K562 (cell line): ENCODE data around the gene CPLX3. TPM values are rescaled to one million over a fixed set of nuclear protein-coding genes. Genes with fewer than 3 reads are reported as not detected.

Experiments used
- ATAC-seq: fragments of 200-7000 bp; cut with Tn5 transposase; 3 replicates; pipeline ENCODE4 v1.9.1; 2020; ENCODE audit warnings: moderate library complexity
- BruUV-seq: library from RNA; stranded (reverse); fragments of 400-500 nt; replicated peaks from 2 replicates; lab custom pipeline; 2021; lab: Mats Ljungman, UMichigan
- CTCF ChIA-PET: fragments of 300-600 bp; formaldehyde crosslinking; extraction: SDS; loops from one replicate; lab custom pipeline; 2021; ENCODE audit warnings: low intra/inter-chr PET ratio; lab: Yijun Ruan, JAX
- POLR2A ChIA-PET: fragments of 300-600, 350-650 bp; sonication (Branson Sonifier 250); formaldehyde crosslinking; extraction: SDS; loops from one replicate; lab custom pipeline; 2021; ENCODE audit warnings: antibody characterized with exemption, inconsistent platforms; lab: Yijun Ruan, JAX
- DNase-seq, 4 experiments: peaks; one replicate each; pipeline versions ENCODE4 v3.0.0 to v3.0.0-alpha.2; 2011 to 2018; ENCODE audit warnings: low spot score in 3 of 4, mixed read lengths in 3 of 4; ENCODE audit errors: extremely low read depth in 1 of 4
- FAIRE-seq: peaks from 2 replicates; lab custom pipeline; 2011; peaks lifted over from hg19 to GRCh38; lab: Jason Lieb, UNC
- H2AFZ ChIP-seq: 2 replicates; pipeline ENCODE4 v1.6.0; 2011; ENCODE audit warnings: low read depth, low read length, control low read depth, inconsistent platforms
- H3K27ac ChIP-seq: fragments of 200-600 bp; 3 replicates; pipeline ENCODE4 v1.8.0; 2011; ENCODE audit warnings: low read depth, mild to moderate bottlenecking, control low read depth, inconsistent platforms, low read length, moderate library complexity, mixed read lengths; ENCODE audit errors: extremely low read depth
- H3K27me3 ChIP-seq, 2 experiments: fragments of 300-600 bp in 1 of 2; 2 replicates in 1 of 2; 3 replicates in 1 of 2; pipeline versions ENCODE4 v1.6.0 to v1.8.0; 2011; ENCODE audit warnings: inconsistent platforms in 2 of 2, low read length in 2 of 2, mild to moderate bottlenecking in 1 of 2, mixed read lengths in 1 of 2, moderate library complexity in 1 of 2; ENCODE audit not compliant: control insufficient read depth in 2 of 2, insufficient read depth in 2 of 2
- H3K36me3 ChIP-seq: fragments of 300-600 bp; 3 replicates; pipeline ENCODE4 v1.8.0; 2011; ENCODE audit warnings: mild to moderate bottlenecking, low read length, inconsistent platforms; ENCODE audit not compliant: control insufficient read depth, insufficient read depth
- H3K4me1 ChIP-seq, 2 experiments: fragments of 200-600 bp in 1 of 2; replicated peaks in 1 of 2; 2 replicates in 1 of 2; 3 replicates in 1 of 2; pipeline versions ENCODE4 v1.5.1 to v1.8.0; 2011; ENCODE audit warnings: inconsistent platforms in 2 of 2, low read length in 2 of 2, mild to moderate bottlenecking in 1 of 2, mixed read lengths in 1 of 2, moderate library complexity in 1 of 2; ENCODE audit not compliant: control insufficient read depth in 2 of 2, insufficient read depth in 2 of 2
- H3K4me2 ChIP-seq: 2 replicates; pipeline ENCODE4 v1.6.1; 2011; ENCODE audit warnings: low read length, control low read depth, inconsistent platforms, mixed read lengths; ENCODE audit not compliant: insufficient read depth
- H3K4me3 ChIP-seq: fragments of 200-600 bp; sonication (generic), shearing (Covaris generic); 2 replicates; pipeline ENCODE4 v1.5.1; 2016; ENCODE audit warnings: control low read depth, inconsistent platforms
- H3K79me2 ChIP-seq: fragments of 200-600 bp; 3 replicates; pipeline ENCODE4 v1.8.0; 2011; ENCODE audit warnings: low read length, inconsistent platforms; ENCODE audit not compliant: control insufficient read depth, insufficient read depth
- H3K9ac ChIP-seq, 2 experiments: 2 replicates each; pipeline versions ENCODE4 v1.6.0 to v1.6.1; 2011; ENCODE audit warnings: low read depth in 2 of 2, low read length in 2 of 2, control low read depth in 1 of 2, inconsistent platforms in 1 of 2, mild to moderate bottlenecking in 1 of 2, mixed read lengths in 1 of 2; ENCODE audit not compliant: insufficient read depth in 1 of 2
- H3K9me1 ChIP-seq: one replicate; pipeline ENCODE4 v1.6.0; 2011; ENCODE audit warnings: inconsistent platforms, mild to moderate bottlenecking, low read length, moderate library complexity; ENCODE audit not compliant: control insufficient read depth, insufficient read depth
- H3K9me3 ChIP-seq: replicated peaks from 2 replicates; pipeline ENCODE4 v1.5.1; 2011; ENCODE audit warnings: low read depth, low read length, inconsistent platforms; ENCODE audit not compliant: control insufficient read depth, insufficient read depth
- H4K20me1 ChIP-seq: replicated peaks from 2 replicates; pipeline ENCODE4 v1.6.1; 2011; ENCODE audit warnings: low read length, inconsistent platforms, mixed read lengths; ENCODE audit not compliant: control insufficient read depth, insufficient read depth
- ARID2 ChIP-seq: fragments of 450-650 bp; IDR thresholded peaks from 2 replicates; pipeline ENCODE4 v1.6.1; 2017; ENCODE audit warnings: antibody characterized with exemption, mild to moderate bottlenecking
- BHLHE40 ChIP-seq: IDR thresholded peaks from 2 replicates; pipeline ENCODE4 v1.6.1; 2011; ENCODE audit warnings: low read length, improper control_type of control experiment
- BRD4 ChIP-seq: fragments of 200-600 bp; sonication (generic); IDR thresholded peaks from 2 replicates; pipeline ENCODE4 v1.6.1; 2017; ENCODE audit warnings: inconsistent platforms
- C11orf30 ChIP-seq: fragments of 450-650 bp; IDR thresholded peaks from 2 replicates; pipeline ENCODE4 v1.6.1; 2016; ENCODE audit warnings: low read depth, mild to moderate bottlenecking
- CEBPG ChIP-seq, 3 experiments: fragments of 200-800 bp in 1 of 3; sonication (Bioruptor generic) in 1 of 3; sonication (generic) in 1 of 3; formaldehyde crosslinking in 1 of 3; IDR thresholded peaks in 2 of 3; conservative IDR thresholded peaks in 1 of 3; 2 replicates each; pipeline versions ENCODE4 v1.6.1 to v1.8.0; 2016 to 2022; ENCODE audit warnings: missing compliant biosample characterization in 2 of 3, missing genetic modification characterization in 2 of 3, mild to moderate bottlenecking in 1 of 3, missing genetic modification reagents in 1 of 3
- E2F3 ChIP-seq: fragments of 250-450 bp; sonication (Bioruptor Pico); IDR thresholded peaks from 2 replicates; pipeline ENCODE4 v1.4.0; 2020; ENCODE audit warnings: mild to moderate bottlenecking
- ETV6 ChIP-seq, 3 experiments: fragments of 150-350 bp in 1 of 3; sonication (generic) in 1 of 3; formaldehyde crosslinking in 1 of 3; IDR thresholded peaks; 2 replicates each; pipeline versions ENCODE4 v1.6.1 to v1.8.0; 2014 to 2022; ENCODE audit warnings: borderline replicate concordance in 2 of 3, low read depth in 2 of 3, antibody characterized with exemption in 1 of 3, low read length in 1 of 3, mild to moderate bottlenecking in 1 of 3, missing genetic modification reagents in 1 of 3
- FOXJ3 ChIP-seq: sonication (generic); formaldehyde crosslinking; IDR thresholded peaks from 2 replicates; pipeline ENCODE4 v1.4.0; 2020; ENCODE audit warnings: mild to moderate bottlenecking, missing genetic modification reagents
- GTF2A2 ChIP-seq: IDR thresholded peaks from 2 replicates; pipeline ENCODE4 v1.6.1; 2016; ENCODE audit warnings: mild to moderate bottlenecking, missing genetic modification characterization, missing compliant biosample characterization
- HDAC3 ChIP-seq: fragments of 450-650 bp; IDR thresholded peaks from 2 replicates; pipeline ENCODE4 v1.6.1; 2018; ENCODE audit warnings: borderline replicate concordance, mild to moderate bottlenecking, moderate library complexity; ENCODE audit not compliant: partially characterized antibody
- HDGF ChIP-seq: fragments of 450-650 bp; IDR thresholded peaks from 2 replicates; pipeline ENCODE4 v1.6.1; 2016
- KHSRP ChIP-seq: fragments of 450-650 bp; IDR thresholded peaks from 2 replicates; pipeline ENCODE4 v1.6.1; 2017
- MCM3 ChIP-seq: fragments of 450-650 bp; IDR thresholded peaks from 2 replicates; pipeline ENCODE4 v1.6.1; 2016
- NCOA4 ChIP-seq: fragments of 450-650 bp; IDR thresholded peaks from 2 replicates; pipeline ENCODE4 v1.6.1; 2018; ENCODE audit warnings: mild to moderate bottlenecking; ENCODE audit not compliant: partially characterized antibody
- NFATC3 ChIP-seq: fragments of 450-650 bp; IDR thresholded peaks from 2 replicates; pipeline ENCODE4 v1.6.1; 2017; ENCODE audit warnings: mild to moderate bottlenecking
- PHF21A ChIP-seq: fragments of 450-650 bp; IDR thresholded peaks from 2 replicates; pipeline ENCODE4 v1.6.1; 2017; ENCODE audit warnings: low read depth, borderline replicate concordance
- PTBP1 ChIP-seq: fragments of 200-400 bp; formaldehyde crosslinking; IDR thresholded peaks from 2 replicates; pipeline ENCODE4 v1.6.1; 2017; ENCODE audit warnings: low read depth, low read length
- TRIM28 ChIP-seq: fragments of 450-650 bp; IDR thresholded peaks from 2 replicates; pipeline ENCODE4 v1.6.1; 2017
- ZNF133 ChIP-seq: fragments of 250-450 bp; sonication (Bioruptor Pico); IDR thresholded peaks from 2 replicates; pipeline ENCODE4 v1.4.0; 2020; ENCODE audit warnings: mild to moderate bottlenecking
- ZNF175 ChIP-seq: fragments of 200-800 bp; sonication (Bioruptor generic); IDR thresholded peaks from 2 replicates; pipeline ENCODE4 v1.6.1; 2016; ENCODE audit warnings: low read depth, mild to moderate bottlenecking, missing genetic modification characterization, missing compliant biosample characterization
- ZNF584 ChIP-seq: fragments of 200-800 bp; sonication (Bioruptor generic); IDR thresholded peaks from 2 replicates; pipeline ENCODE4 v1.6.1; 2016; ENCODE audit warnings: low read depth, mild to moderate bottlenecking, missing genetic modification characterization, missing compliant biosample characterization
- ZNF696 ChIP-seq: fragments of 250-450 bp; sonication (Bioruptor Pico); conservative IDR thresholded peaks from 2 replicates; pipeline ENCODE4 v1.4.0; 2020; ENCODE audit warnings: mild to moderate bottlenecking, moderate library complexity
- ZNF76 ChIP-seq: fragments of 250-450 bp; sonication (Bioruptor Pico); IDR thresholded peaks from 2 replicates; pipeline ENCODE4 v1.4.0; 2020; ENCODE audit warnings: mild to moderate bottlenecking, moderate library complexity, borderline replicate concordance
- whole genome bisulfite sequencing: fragments of 100-300 bp; shearing (Covaris generic); methylation state at CpG from one replicate; pipeline ENCODE4 v1.1.6; 2016; ENCODE audit warnings: low coverage, mixed read lengths; ENCODE audit not compliant: insufficient coverage; ENCODE audit errors: missing lambda C conversion rate; 5-methylcytosine and 5-hydroxymethylcytosine counted together
- in situ Hi-C: fragments of 300-500 bp; cut with MboI; formaldehyde crosslinking; loops from 4 replicates; pipeline ENCODE4 v1.15.0; 2018; ENCODE audit warnings: inconsistent platforms, mixed read lengths
- intact Hi-C: fragments of 100-400 bp; cut with micrococcal nuclease; formaldehyde crosslinking; loops from 2 replicates; pipeline ENCODE4 v1.14.2; 2022
- polyA plus RNA-seq, 8 experiments: library from polyadenylated mRNA; depleted of rRNA in 4 of 8; stranded (reverse) in 5 of 8; unstranded in 3 of 8; fragments of >200 nt; fragmentation: Nextera tagmentation in 2 of 8; fragmentation: Illumina TruSeq in 1 of 8; extraction: Ambion mirVana in 2 of 8; extraction: Trizol in 1 of 8; gene quantifications; 2 replicates each; pipeline versions ENCODE4 v1.2.1 to v1.2.3, GENCODE V29; 2011 to 2014; ENCODE audit warnings: inconsistent platforms in 1 of 8, missing spikeins in 1 of 8
- total RNA-seq, 7 experiments: library from RNA; depleted of rRNA in 6 of 7; stranded (reverse); fragments of >200 nt in 6 of 7; fragmentation: Illumina TruSeq in 2 of 7; extraction: Trizol in 2 of 7; gene quantifications; 2 replicates each; pipeline versions ENCODE4 v1.2.1 to v1.2.3, GENCODE V29; 2011 to 2021; ENCODE audit warnings: low replicate concordance in 1 of 7
- TF ChIP-seq, protein P1 (sequence below): fragments of 450-650 bp; IDR thresholded peaks from 2 replicates; pipeline ENCODE4 v1.6.1; 2017; ENCODE audit warnings: mild to moderate bottlenecking, moderate library complexity

The CPLX3 gene
- total and polyA plus RNA-seq, 9 of the 15 experiments (the other 6 are each of a cell fraction or from before 2014, with no cell fraction given), result not detected

- ATAC-seq (no peak), FAIRE-seq (peak; percentile 15), DNase-seq (no peak)
- CTCF ChIA-PET, result no interaction called here
- peaks cover 4% of the 10 kb centered on the region for H3K9me1 ChIP-seq
- H3K27ac ChIP-seq, result no peak overlapping the region
- peaks cover 15% of the 10 kb centered on the region; the same call in 1 of the 3 replicates for H3K36me3 ChIP-seq
- no TSS peak for BruUV-seq
- peaks cover 50 to 70% of the 10 kb centered on the region in 2 experiments for H3K4me1 ChIP-seq
- H4K20me1 ChIP-seq, result peaks cover 3% of the 10 kb centered on the region; the same call in 1 of the 2 replicates
- POLR2A ChIA-PET, result interaction anchor here (0.6 to 1.7 kb wide), 4 partner anchors 10 to 902 kb away, joined by 3 to 8 read pairs (median 3); no protein-coding TSS in a partner anchor
- no peaks in the 10 kb centered on the region for H3K9me3 ChIP-seq
- no peak overlapping the region; the same call in 1 of the 2 replicates for H3K4me3 ChIP-seq
- peak overlapping the region; percentile 94 for H2AFZ ChIP-seq
- H3K4me2 ChIP-seq, result peak overlapping the region; percentile 76
- intact Hi-C loops (no loop called here), in situ Hi-C loops (no loop called here)
- peaks cover 38% of the 10 kb centered on the region for H3K79me2 ChIP-seq
- no peaks in the 10 kb centered on the region for H3K27me3 ChIP-seq
- peak overlapping the region; percentile 59 to 87 for H3K9ac ChIP-seq
- 54% methylated on average over 16 of the region's 16 CpGs for WGBS
- no peak for TF ChIP-seq C11orf30
- TF ChIP-seq KHSRP, result no peak
- TF ChIP-seq ETV6 (IDR thresholded peaks at IDR 0.05; ENCODE audit: borderline replicate concordance in 1 of 2, low read depth in 2 of 2, low read length in 1 of 2), result no peak
- no peak for TF ChIP-seq ETV6 (CRISPR knock-in tag; IDR thresholded peaks at IDR 0.05; ENCODE audit: borderline replicate concordance)
- TF ChIP-seq PHF21A, result no peak
- no peak for TF ChIP-seq TRIM28
- TF ChIP-seq E2F3, result no peak
- TF ChIP-seq MCM3, result no peak
- TF ChIP-seq BHLHE40, result 0 out of 2 replicates have a peak, but pooled peaks have one; percentile 31
- no peak for TF ChIP-seq ZNF696 (CRISPR knock-in tag)
- TF ChIP-seq FOXJ3 (CRISPR knock-in tag), result no peak
- no peak for TF ChIP-seq GTF2A2
- no peak for TF ChIP-seq NCOA4
- no peak for TF ChIP-seq ZNF133 (CRISPR knock-in tag)
- TF ChIP-seq HDGF, result no peak
- no peak for TF ChIP-seq ZNF584 (CRISPR knock-in tag)
- TF ChIP-seq CEBPG (CRISPR knock-in tag; IDR thresholded peaks at IDR 0.05), result no peak
- no peak for TF ChIP-seq CEBPG (tag; conservative IDR thresholded peaks at IDR 0.05 in 1 of 2, IDR thresholded peaks at IDR 0.05 in 1 of 2)
- no peak for TF ChIP-seq ARID2
- TF ChIP-seq PTBP1, result no peak
- TF ChIP-seq HDAC3, result no peak
- no peak for TF ChIP-seq ZNF175 (CRISPR knock-in tag)
- TF ChIP-seq ZNF76, result no peak
- TF ChIP-seq BRD4, result no peak
- TF ChIP-seq, protein P1, sequence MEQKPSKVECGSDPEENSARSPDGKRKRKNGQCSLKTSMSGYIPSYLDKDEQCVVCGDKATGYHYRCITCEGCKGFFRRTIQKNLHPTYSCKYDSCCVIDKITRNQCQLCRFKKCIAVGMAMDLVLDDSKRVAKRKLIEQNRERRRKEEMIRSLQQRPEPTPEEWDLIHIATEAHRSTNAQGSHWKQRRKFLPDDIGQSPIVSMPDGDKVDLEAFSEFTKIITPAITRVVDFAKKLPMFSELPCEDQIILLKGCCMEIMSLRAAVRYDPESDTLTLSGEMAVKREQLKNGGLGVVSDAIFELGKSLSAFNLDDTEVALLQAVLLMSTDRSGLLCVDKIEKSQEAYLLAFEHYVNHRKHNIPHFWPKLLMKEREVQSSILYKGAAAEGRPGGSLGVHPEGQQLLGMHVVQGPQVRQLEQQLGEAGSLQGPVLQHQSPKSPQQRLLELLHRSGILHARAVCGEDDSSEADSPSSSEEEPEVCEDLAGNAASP, result no peak
- no peak for TF ChIP-seq NFATC3
Observed at GRCh38 chr15:74780523-74781430, 45.6 kb upstream of the CPLX3 start.
